HG03139 (cell line): ENCODE results near the gene P2RX5.
"Not testable (repeated sequence)": the region's sequence is repeated elsewhere in the genome, so short reads cannot be mapped to it uniquely, and the experiment has no call there.

ENCODE experiments used
- ATAC-seq: cut with Tn5 transposase; IDR thresholded peaks from one replicate; pipeline ENCODE4 v1.9.1; 2021; ENCODE audit not compliant: unreplicated experiment

Gene P2RX5

GRCh38 chr17:3695723-3696411, at the start of gene P2RX5:
TSS of gene P2RX5 (minus strand) at chr17:3696155. CDS start at chr17:3696005, 150 bp downstream.
- ATAC-seq, result no peak

DNA sequence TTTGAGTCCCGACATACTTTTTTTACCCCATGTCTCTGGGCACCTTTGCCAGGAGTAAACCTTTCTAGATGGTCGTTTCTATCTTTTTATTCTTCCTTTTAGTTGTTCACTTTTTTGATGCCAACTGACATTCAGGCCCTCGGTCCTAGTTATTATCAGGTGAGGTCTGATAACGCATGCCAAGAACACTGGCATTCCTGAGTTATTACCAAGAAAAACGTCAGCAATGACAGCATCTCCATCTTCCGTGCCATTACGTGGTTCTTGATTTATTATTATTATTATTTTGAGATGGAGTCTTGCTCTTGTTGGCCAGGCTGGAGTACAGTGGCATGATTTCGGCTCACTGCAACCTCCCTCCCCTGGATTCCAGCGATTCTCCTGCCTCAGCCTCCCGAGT, 49.1 kb upstream of the P2RX5 start:
- ATAC-seq, result no peak

DNA sequence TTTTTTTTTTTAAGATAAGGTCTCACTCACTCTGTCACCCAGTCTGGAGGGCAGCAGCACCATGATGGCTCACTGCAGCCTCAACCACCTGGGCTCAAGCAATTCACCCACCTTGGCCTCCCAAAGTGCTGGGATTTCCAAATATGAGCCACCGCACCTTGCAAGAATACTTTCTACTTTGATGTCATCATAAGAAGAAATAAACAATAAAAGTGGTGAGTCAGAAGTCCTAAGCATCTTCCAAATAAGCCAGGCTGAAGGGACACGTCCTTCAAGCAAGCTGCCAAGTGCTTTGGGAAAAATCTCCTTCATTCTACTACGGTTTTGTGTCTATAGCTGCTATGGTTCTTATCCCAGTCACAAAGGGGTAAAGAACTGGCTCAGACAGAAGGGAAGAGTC, 48.1 kb upstream of the P2RX5 start:
- no peak for ATAC-seq

- no peak for ATAC-seq
Observed at GRCh38 chr17:3740611-3741073, 44.7 kb upstream of the P2RX5 start.

- ATAC-seq, result no peak
Observed at GRCh38 chr17:3739422-3740124, 43.6 kb upstream of the P2RX5 start.

- ATAC-seq, result no peak
Observed at GRCh38 chr17:3738562-3739295, 42.8 kb upstream of the P2RX5 start.

DNA sequence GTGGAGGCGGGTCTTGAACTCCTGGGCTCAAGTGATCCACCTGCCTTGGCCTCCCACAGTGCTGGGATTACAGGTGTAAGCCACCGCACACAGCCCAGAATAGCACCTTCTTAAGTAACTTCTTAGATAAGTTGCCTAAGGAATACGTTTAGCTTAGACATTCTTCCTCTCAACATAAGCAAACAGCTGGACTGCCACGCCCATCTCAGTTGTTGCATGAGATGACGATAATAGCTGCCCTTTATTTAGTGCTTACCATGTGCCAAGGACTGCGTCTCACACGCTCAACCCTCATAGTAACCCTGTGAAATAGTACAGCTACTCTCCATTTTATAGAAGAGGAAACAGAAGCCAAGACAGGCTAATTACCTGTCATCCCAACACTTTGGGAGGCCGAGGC, 39.6 kb upstream of the P2RX5 start:
- no peak for ATAC-seq

DNA sequence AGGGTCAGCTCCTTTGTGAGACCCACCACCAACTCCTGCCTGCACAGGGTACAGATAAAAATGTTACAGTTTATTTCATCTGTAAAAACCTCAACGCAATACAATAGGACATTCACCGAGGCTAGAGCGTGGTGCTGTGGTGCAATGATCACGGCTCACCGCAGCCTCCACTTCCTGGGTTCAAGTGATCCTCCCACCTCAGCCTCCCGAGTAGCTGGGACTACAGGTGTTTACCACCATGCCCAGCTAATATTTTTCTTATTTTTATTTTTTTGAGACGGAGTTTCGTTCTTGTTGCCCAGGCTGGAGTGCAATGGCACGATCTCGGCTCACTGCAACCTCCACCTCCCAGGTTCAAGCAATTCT, 38.9 kb upstream of the P2RX5 start:
- ATAC-seq, result not testable (repeated sequence)

DNA sequence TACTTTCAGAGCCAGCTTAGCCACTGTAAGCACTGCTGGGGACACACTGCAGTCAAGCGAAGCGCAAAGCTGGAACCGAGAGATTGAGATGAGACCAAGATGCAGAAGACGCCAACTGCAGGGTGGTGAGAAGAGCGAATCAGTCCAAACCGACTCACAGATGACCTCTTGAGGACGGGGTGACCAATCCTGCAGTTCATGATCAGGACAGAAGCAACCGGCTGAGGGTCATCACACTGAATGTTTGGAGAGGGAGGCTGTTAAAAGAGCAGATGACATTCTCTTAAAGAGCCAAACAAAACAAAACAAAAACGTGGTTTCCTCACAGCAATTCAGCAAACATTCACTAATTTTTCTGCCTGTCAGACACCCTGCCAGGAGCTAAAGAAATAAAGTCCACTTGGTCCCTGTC, 36.3 kb upstream of the P2RX5 start:
- no peak for ATAC-seq

DNA sequence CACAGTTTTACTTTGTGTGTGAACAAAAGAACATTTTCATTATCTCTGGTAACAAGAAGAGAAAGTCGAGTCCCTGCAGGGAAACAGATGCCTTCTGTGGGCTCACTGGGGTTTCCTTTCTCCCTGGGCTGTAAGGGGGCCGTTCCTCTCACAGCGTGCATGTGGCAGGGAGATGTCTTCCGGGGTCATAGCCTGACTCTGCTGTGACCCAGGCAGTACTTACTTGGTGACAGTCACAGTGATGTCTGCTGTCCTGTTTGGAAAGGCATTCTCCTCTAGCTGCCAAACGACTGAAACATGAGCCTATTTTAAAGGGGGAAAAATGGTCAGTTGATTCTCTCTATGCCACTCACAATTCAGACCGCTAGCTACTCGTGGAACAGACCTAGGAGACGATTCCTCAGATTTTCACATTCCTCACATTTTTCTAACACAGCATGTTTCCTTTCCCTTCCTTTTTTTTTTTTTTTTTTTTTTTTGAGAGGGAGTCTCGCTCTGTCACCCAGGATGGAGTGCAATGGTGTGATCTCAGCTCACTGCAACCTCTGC, 35.0 kb upstream of the P2RX5 start:
- no peak for ATAC-seq

DNA sequence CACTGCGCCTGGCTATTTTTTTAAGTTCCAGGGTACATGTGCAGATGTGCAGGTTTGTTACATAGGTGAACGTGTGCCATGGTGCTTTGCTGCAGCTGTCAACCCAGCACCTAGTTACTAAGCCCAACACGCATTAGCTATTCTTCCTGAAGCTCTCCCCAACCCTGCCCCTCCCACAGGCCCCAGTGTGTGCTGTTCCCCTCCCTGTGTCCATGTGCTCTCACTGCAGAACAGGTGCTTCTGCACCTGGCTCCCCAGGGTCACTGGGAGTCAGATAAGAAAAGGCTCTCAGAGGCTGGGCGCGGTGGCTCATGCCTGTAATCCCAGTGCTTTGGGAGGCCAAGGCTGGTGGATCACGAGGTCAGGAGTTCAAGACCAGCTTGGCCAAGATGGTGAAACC, 33.9 kb upstream of the P2RX5 start:
- no peak for ATAC-seq

GRCh38 chr17:3728099-3728498, 32.1 kb upstream of the P2RX5 start:
- ATAC-seq, result not testable (repeated sequence)

DNA sequence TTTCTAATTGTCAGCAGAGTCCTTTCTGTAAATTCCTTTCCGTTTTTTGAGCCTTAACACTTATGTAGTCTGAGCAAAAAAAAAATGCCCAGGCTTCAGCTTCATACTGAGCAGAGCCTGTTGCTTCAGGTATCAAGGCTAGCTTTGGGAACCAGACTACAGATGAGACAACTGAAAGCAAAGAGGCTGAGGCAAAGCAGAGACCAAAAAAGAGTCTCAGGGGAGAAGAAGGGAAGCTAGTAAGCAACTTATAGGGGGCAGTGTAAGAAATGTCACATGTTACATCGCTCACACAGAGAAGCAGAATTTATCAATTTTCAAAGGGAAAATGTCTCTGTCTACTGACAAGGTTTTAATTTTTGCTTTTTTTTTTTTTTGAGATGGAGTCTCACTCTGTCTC, 31.1 kb upstream of the P2RX5 start:
- ATAC-seq, result no peak

DNA sequence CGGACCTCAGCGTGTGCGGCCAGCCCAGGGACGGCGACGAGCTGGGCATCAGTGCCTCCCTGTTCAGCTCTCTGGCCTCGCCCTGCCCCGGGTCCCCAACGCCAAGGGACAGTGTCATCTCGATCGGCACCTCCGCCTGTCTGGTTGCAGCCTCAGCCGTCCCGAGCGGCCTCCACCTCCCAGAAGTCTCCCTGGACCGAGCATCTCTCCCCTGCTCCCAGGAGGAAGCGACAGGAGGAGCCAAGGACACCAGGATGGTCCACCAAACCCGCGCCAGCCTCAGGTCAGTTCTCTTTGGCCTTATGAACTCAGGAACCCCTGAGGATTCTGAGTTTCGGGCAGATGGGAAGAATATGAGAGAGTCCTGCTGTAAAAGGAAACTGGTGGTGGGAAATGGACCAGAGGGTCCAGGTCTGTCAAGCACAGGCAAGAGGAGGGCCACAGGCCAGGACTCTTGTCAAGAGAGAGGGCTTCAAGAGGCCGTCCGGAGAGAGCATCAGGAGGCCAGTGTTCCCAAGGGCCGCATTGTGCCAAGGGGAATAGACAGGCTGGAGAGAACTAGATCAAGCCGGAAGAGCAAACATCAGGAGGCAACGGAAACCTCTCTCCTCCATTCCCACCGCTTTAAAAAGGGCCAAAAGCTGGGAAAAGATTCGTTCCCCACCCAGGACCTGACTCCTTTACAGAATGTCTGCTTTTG, 28.6 kb upstream of the P2RX5 start:
- ATAC-seq, result no peak

GRCh38 chr17:3723556-3724377, 27.8 kb upstream of the P2RX5 start, which contains the start of gene HASPIN:
TSS of gene HASPIN (plus strand) at chr17:3723903. CDS start at chr17:3723936, 33 bp downstream.
- peak; percentile 57 for ATAC-seq

DNA sequence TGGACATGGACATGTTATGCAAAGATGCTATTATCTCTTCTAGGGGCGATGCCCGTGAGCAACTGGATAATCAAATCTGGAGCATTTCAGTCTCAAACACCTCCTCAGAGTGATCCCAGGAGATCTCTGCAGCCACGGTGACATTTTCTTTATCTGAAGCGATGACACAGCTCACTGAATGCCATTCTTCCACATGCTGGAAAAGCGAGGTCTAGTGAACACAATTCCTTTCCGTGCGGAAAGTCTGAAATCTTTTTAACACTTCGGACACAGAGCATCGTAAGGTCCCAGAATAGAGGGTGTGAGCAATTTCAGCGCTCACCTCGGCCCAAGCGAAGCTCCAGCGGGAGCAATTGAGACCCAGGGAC, 27.2 kb upstream of the P2RX5 start:
- ATAC-seq, result no peak

DNA sequence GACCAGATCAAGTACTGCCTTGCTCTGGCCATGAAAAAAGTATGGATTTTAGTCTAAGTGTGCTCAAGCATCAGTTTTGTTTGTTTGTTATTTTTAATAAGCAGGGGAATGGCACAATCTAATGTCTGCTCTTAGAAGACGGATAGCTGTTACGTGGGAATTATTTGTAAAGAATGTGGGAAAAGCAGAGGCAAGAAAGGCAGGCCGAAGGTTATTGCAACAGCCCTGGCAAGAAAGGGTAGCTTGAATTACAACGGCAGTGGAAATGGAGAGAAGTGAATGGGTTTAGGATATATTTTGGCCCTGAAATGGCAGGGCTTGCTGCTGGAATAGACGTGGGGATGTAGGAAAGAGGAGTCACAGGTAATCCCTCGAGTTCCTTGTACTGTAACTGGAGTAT, 26.8 kb upstream of the P2RX5 start:
- no peak for ATAC-seq

- no peak for ATAC-seq
Observed at GRCh38 chr17:3719265-3719664, 23.3 kb upstream of the P2RX5 start.

DNA sequence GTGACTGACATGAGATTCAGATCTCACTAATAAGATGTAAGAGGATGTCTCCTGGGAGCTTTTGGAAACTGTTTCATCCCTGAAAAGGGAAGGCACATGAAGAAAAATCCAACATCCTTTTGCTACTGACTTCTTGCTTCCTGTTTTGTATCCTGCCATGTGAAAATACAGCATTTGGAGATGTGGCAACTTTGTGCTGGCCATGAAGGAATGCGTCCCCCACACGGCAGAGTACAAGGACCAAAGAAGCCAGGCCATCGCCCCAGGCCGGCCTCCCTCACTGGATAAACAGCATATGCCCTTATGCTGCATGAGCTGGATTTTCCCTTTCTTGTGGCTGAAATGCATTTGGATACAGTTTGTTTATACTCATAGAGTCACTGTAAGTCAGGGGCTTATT, 22.2 kb upstream of the P2RX5 start:
- ATAC-seq, result no peak

DNA sequence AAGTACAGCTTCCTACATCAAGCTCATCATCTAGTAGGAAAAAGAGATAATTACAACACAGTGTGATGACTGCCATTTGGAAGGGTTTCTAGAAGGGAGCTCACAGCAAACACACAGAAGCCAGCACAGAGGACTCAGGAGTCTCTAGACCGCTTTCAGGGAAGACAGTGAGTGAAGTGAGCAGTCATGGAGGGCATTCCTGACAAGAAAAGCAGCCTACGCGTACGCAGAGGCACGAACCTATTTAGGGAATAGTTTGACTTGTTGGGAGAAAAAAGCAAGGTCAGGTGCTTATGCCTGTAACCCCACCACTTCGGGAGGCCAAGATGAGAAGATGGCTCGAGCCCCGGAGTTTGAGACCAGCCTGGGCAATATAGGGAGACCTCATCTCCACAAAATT, 19.3 kb upstream of the P2RX5 start:
- no peak for ATAC-seq
